22Rv1 (cell line): ENCODE measurements around the gene NCK2.

Experiments
- H3K27ac ChIP-seq: fragments of 450-650 bp; 2 replicates; pipeline ENCODE4 v1.5.1; 2017
- CTCF ChIP-seq: fragments of 450-650 bp; IDR thresholded peaks from 2 replicates; pipeline ENCODE4 v1.5.1; 2017; ENCODE audit warnings: mild to moderate bottlenecking
- ZFX ChIP-seq: fragments of 450-650 bp; IDR thresholded peaks from 2 replicates; pipeline ENCODE4 v1.6.1; 2017; ENCODE audit warnings: antibody characterized with exemption, borderline replicate concordance

NCK2 gene

GRCh38 chr2:105808423-105809096, 63.8 kb downstream of the NCK2 start:
- H3K27ac ChIP-seq: no peak overlapping the region
- TF ChIP-seq CTCF (no peak), ZFX (no peak)

- H3K27ac ChIP-seq: no peak overlapping the region
- no peak for TF ChIP-seq CTCF
- no peak for TF ChIP-seq ZFX
Observed at GRCh38 chr2:105809097-105809473, 64.4 kb downstream of the NCK2 start.

GRCh38 chr2:105809723-105810122, 65.0 kb downstream of the NCK2 start:
- no peak for TF ChIP-seq CTCF
- TF ChIP-seq ZFX: no peak
- no peak overlapping the region for H3K27ac ChIP-seq

- no peak overlapping the region for H3K27ac ChIP-seq
- TF ChIP-seq CTCF (no peak), ZFX (no peak)
Observed at GRCh38 chr2:105812180-105813044, 67.7 kb downstream of the NCK2 start.

GRCh38 chr2:105813045-105813315, 68.3 kb downstream of the NCK2 start:
- H3K27ac ChIP-seq: no peak overlapping the region
- TF ChIP-seq ZFX: no peak

GRCh38 chr2:105813405-105813804, 68.7 kb downstream of the NCK2 start:
- TF ChIP-seq ZFX: no peak
- no peak overlapping the region for H3K27ac ChIP-seq

- TF ChIP-seq CTCF (no peak), ZFX (no peak)
- H3K27ac ChIP-seq: no peak overlapping the region
Observed at GRCh38 chr2:105814291-105814940, 69.7 kb downstream of the NCK2 start.

- TF ChIP-seq ZFX (no peak), CTCF (no peak)
- no peak overlapping the region for H3K27ac ChIP-seq
Observed at GRCh38 chr2:105815401-105815800, 70.7 kb downstream of the NCK2 start.
